GM12878 (cell line): ENCODE data around the gene PPP1R3G. TPM values are rescaled to one million over a fixed set of nuclear protein-coding genes. Genes with fewer than 3 reads are reported as not detected.

Source experiments
- ATAC-seq: fragments of 200-7000 bp; cut with Tn5 transposase; 3 replicates; pipeline ENCODE4 v1.9.1; 2020; ENCODE audit warnings: mild to moderate bottlenecking, moderate library complexity
- BruUV-seq: library from RNA; stranded (reverse); fragments of 400-500 nt; replicated peaks from 2 replicates; lab custom pipeline; 2021; lab: Mats Ljungman, UMichigan
- CTCF ChIA-PET: fragments of 300-600 bp; sonication (Branson Sonifier 250); formaldehyde crosslinking; extraction: SDS; loops from one replicate; lab custom pipeline; 2021; ENCODE audit warnings: inconsistent platforms; lab: Yijun Ruan, JAX
- POLR2A ChIA-PET: fragments of 350-600 bp; formaldehyde crosslinking; extraction: SDS; loops from one replicate; lab custom pipeline; 2021; ENCODE audit warnings: inconsistent platforms; lab: Charles Lee
- RAD21 ChIA-PET: fragments of 300-600 bp; sonication (Branson Sonifier 250); formaldehyde crosslinking; loops from one replicate; lab custom pipeline; 2023; ENCODE audit warnings: antibody characterized with exemption; ENCODE audit not compliant: unreplicated experiment; lab: Charles Lee
- SMC1A ChIA-PET: fragments of 300-600 bp; sonication (Branson Sonifier 250); formaldehyde crosslinking; loops from one replicate; lab custom pipeline; 2023; ENCODE audit not compliant: unreplicated experiment, uncharacterized antibody; lab: Charles Lee
- DNase-seq: peaks from one replicate; pipeline ENCODE4 v3.0.0-alpha.2; 2011; ENCODE audit warnings: low read depth, low spot score
- FAIRE-seq: peaks from 3 replicates; lab custom pipeline; 2011; peaks lifted over from hg19 to GRCh38; lab: Jason Lieb, UNC
- H2AFZ ChIP-seq: 2 replicates; pipeline ENCODE4 v1.6.0; 2011; ENCODE audit warnings: low read depth, low read length, control low read depth; ENCODE audit not compliant: control insufficient read depth
- H3K27ac ChIP-seq: 2 replicates; pipeline ENCODE4 v1.5.1; 2011; ENCODE audit warnings: control low read depth; ENCODE audit not compliant: control insufficient read depth, insufficient read depth
- H3K27me3 ChIP-seq, 2 experiments: replicated peaks in 1 of 2; 2 replicates each; pipeline versions ENCODE4 v1.6.0 to v1.6.1; 2011; ENCODE audit warnings: low read length in 1 of 2; ENCODE audit not compliant: control insufficient read depth in 2 of 2, insufficient read depth in 2 of 2
- H3K36me3 ChIP-seq, 2 experiments: 2 replicates each; pipeline ENCODE4 v1.5.1; 2011; ENCODE audit warnings: low read length in 1 of 2; ENCODE audit not compliant: control insufficient read depth in 2 of 2, insufficient read depth in 2 of 2
- H3K4me1 ChIP-seq: 2 replicates; pipeline ENCODE4 v1.6.1; 2011; ENCODE audit warnings: mild to moderate bottlenecking, low read length, moderate library complexity, mixed read lengths; ENCODE audit not compliant: control insufficient read depth, insufficient read depth
- H3K4me2 ChIP-seq: 2 replicates; pipeline ENCODE4 v1.6.0; 2011; ENCODE audit warnings: control low read depth; ENCODE audit not compliant: control insufficient read depth, insufficient read depth
- H3K4me3 ChIP-seq: fragments of 200-600 bp; sonication (generic); 2 replicates; pipeline ENCODE4 v1.5.1; 2016
- H3K79me2 ChIP-seq: 2 replicates; pipeline ENCODE4 v1.6.0; 2011; ENCODE audit warnings: low read length; ENCODE audit not compliant: control insufficient read depth, insufficient read depth
- H3K9ac ChIP-seq: 2 replicates; pipeline ENCODE4 v1.8.0; 2011; ENCODE audit warnings: low read length, control low read depth, mixed read lengths; ENCODE audit not compliant: control insufficient read depth, insufficient read depth
- H3K9me3 ChIP-seq: replicated peaks from 3 replicates; pipeline ENCODE4 v1.5.1; 2011; ENCODE audit warnings: mild to moderate bottlenecking, low read length; ENCODE audit not compliant: control insufficient read depth, insufficient read depth
- H4K20me1 ChIP-seq: 2 replicates; pipeline ENCODE4 v1.6.0; 2011; ENCODE audit not compliant: control insufficient read depth, insufficient read depth
- BHLHE40 ChIP-seq, 2 experiments: fragments of 450-650 bp in 1 of 2; IDR thresholded peaks; 2 replicates each; pipeline ENCODE4 v1.6.1; 2011 to 2017; ENCODE audit warnings: low read depth in 2 of 2, borderline replicate concordance in 1 of 2, improper control_type of control experiment in 1 of 2, low read length in 1 of 2, mild to moderate bottlenecking in 1 of 2
- CBX5 ChIP-seq: sonication (generic); IDR thresholded peaks from 2 replicates; pipeline ENCODE4 v1.6.1; 2016; ENCODE audit warnings: low read depth, moderate library complexity, mild to moderate bottlenecking, inconsistent platforms
- ETV6 ChIP-seq, 2 experiments: fragments of 450-650 bp in 1 of 2; IDR thresholded peaks in 1 of 2; conservative IDR thresholded peaks in 1 of 2; 2 replicates each; pipeline ENCODE4 v1.6.1; 2014; ENCODE audit warnings: antibody characterized with exemption in 1 of 2, borderline replicate concordance in 1 of 2, low read depth in 1 of 2, mild to moderate bottlenecking in 1 of 2, moderate library complexity in 1 of 2
- FOS ChIP-seq: IDR thresholded peaks from 3 replicates; pipeline ENCODE4 v1.6.1; 2011; ENCODE audit warnings: borderline replicate concordance; ENCODE audit not compliant: insufficient read length; ENCODE audit errors: extremely low read depth
- PKNOX1 ChIP-seq: fragments of 450-650 bp; IDR thresholded peaks from 2 replicates; pipeline ENCODE4 v1.6.1; 2016; ENCODE audit warnings: mild to moderate bottlenecking
- POLR2A ChIP-seq: IDR thresholded peaks from 2 replicates; pipeline ENCODE4 v1.6.1; 2011; ENCODE audit warnings: low read depth, mild to moderate bottlenecking, low read length
- RFX5 ChIP-seq: IDR thresholded peaks from 2 replicates; pipeline ENCODE4 v1.6.1; 2011; ENCODE audit warnings: low read depth, low read length, improper control_type of control experiment
- SIN3A ChIP-seq: IDR thresholded peaks from 2 replicates; pipeline ENCODE4 v1.6.1; 2012; ENCODE audit warnings: low read depth, low read length, improper control_type of control experiment
- SKIL ChIP-seq: fragments of 450-650 bp; IDR thresholded peaks from 2 replicates; pipeline ENCODE4 v1.6.1; 2017; ENCODE audit warnings: mild to moderate bottlenecking, low read depth, inconsistent platforms; ENCODE audit not compliant: poor library complexity, severe bottlenecking
- ZNF24 ChIP-seq: fragments of 450-650 bp; IDR thresholded peaks from 2 replicates; pipeline ENCODE4 v1.6.1; 2017; ENCODE audit warnings: antibody characterized with exemption, mild to moderate bottlenecking
- WGBS: methylation state at CpG from one replicate; pipeline ENCODE4 v1.1.6; 2016; ENCODE audit warnings: low lambda C conversion rate; ENCODE audit not compliant: insufficient replicate concordance, insufficient coverage; ENCODE audit errors: missing lambda C conversion rate; 5-methylcytosine and 5-hydroxymethylcytosine counted together
- in situ Hi-C: fragments of 300-500 bp; cut with MboI; formaldehyde crosslinking; loops from 9 replicates; pipeline ENCODE4 v1.14.3; 2018; ENCODE audit warnings: mixed read lengths
- intact Hi-C: fragments of 100-400 bp; cut with micrococcal nuclease; formaldehyde crosslinking; loops from one replicate; pipeline ENCODE4 v1.14.2; 2022; ENCODE audit not compliant: unreplicated experiment
- polyA plus RNA-seq, 11 experiments: library from polyadenylated mRNA; depleted of rRNA in 4 of 11; unstranded in 6 of 11; stranded (reverse) in 5 of 11; fragments of >200 nt; fragmentation: Nextera tagmentation in 4 of 11; fragmentation: Illumina TruSeq in 1 of 11; extraction: Ambion mirVana in 4 of 11; extraction: Trizol in 1 of 11; gene quantifications; 1 replicate in 1 of 11; 2 replicates in 10 of 11; pipeline versions ENCODE4 v1.2.1 to v1.2.3, GENCODE V29; 2011 to 2016; ENCODE audit warnings: inconsistent platforms in 2 of 11, missing spikeins in 2 of 11, low read depth in 1 of 11
- total RNA-seq, 4 experiments: library from RNA; depleted of rRNA in 3 of 4; stranded (reverse); fragments of >200 nt in 3 of 4; fragmentation: Illumina TruSeq in 1 of 4; extraction: Trizol in 1 of 4; gene quantifications; 2 replicates each; pipeline versions ENCODE4 v1.2.1 to v1.2.3, GENCODE V29; 2013 to 2021

Gene PPP1R3G
- total and polyA plus RNA-seq, 10 of the 15 experiments (the other 5 are each of a cell fraction or from before 2014, with no cell fraction given): 0.01 to 0.10 (median 0.04) TPM; not detected in 4

- in situ Hi-C loops (no loop called here), intact Hi-C loops (no loop called here)
- ChIA-PET RAD21 (no interaction called here), CTCF (interaction anchor here (0.7 kb wide), 1 partner anchor 18 kb away, joined by 3 read pairs; no protein-coding TSS in a partner anchor), SMC1A (interaction anchor here (0.6 kb wide), 1 partner anchor 169 kb away, joined by 3 read pairs; no protein-coding TSS in a partner anchor), POLR2A (no interaction called here)
- Histone ChIP-seq H3K4me1 (no peaks in the 10 kb centered on the region), H3K4me2 (no peak overlapping the region), H3K79me2 (no peaks in the 10 kb centered on the region), H4K20me1 (no peaks in the 10 kb centered on the region), H3K9ac (no peak overlapping the region), H2AFZ (no peak overlapping the region), H3K27ac (no peak overlapping the region), H3K4me3 (no peak overlapping the region), H3K36me3 (no peaks in the 10 kb centered on the region; a peak in 1 of 4 replicates), H3K9me3 (no peaks in the 10 kb centered on the region), H3K27me3 (no peaks in the 10 kb centered on the region)
- TF ChIP-seq CBX5: no peak
- TF ChIP-seq SIN3A: no peak
- TF ChIP-seq PKNOX1: no peak
- TF ChIP-seq SKIL: no peak
- TF ChIP-seq BHLHE40 (IDR thresholded peaks at IDR 0.05; ENCODE audit: borderline replicate concordance in 1 of 2, low read depth in 2 of 2, low read length in 1 of 2): no peak
- no peak for TF ChIP-seq FOS
- no peak for TF ChIP-seq POLR2A
- TF ChIP-seq RFX5: no peak
- TF ChIP-seq ETV6 (conservative IDR thresholded peaks at IDR 0.05 in 1 of 2, IDR thresholded peaks at IDR 0.05 in 1 of 2; ENCODE audit: borderline replicate concordance in 1 of 2, low read depth in 1 of 2): no peak
- no peak for TF ChIP-seq ZNF24
- ATAC-seq (no peak), DNase-seq (no peak), FAIRE-seq (no peak)
- no TSS peak for BruUV-seq
- WGBS: 90% methylated on average over 11 of the region's 11 CpGs
Measured at GRCh38 chr6:5125152-5126006, 40.2 kb downstream of the PPP1R3G start.
